Muscle of back (tissue), 11 donors: ENCODE results near the gene TMCC2. TPM values are rescaled to one million over a fixed set of nuclear protein-coding genes. Genes with fewer than 3 reads are reported as not detected.

ENCODE experiments used
- DNase-seq, 3 donors: peaks; one replicate each; pipeline versions ENCODE4 v3.0.0 to v3.0.0-alpha.2; 2013
- polyA plus RNA-seq, 10 donors: library from polyadenylated mRNA; unstranded; fragments of 120-200 nt; gene quantifications; one replicate each; pipeline ENCODE4 v1.2.1, GENCODE V29; 2013; ENCODE audit not compliant: insufficient read length in 10 of 10

The TMCC2 gene
- polyA plus RNA-seq, 10 donors = 7.7 to 19.9 (median 9.1) TPM

DNA sequence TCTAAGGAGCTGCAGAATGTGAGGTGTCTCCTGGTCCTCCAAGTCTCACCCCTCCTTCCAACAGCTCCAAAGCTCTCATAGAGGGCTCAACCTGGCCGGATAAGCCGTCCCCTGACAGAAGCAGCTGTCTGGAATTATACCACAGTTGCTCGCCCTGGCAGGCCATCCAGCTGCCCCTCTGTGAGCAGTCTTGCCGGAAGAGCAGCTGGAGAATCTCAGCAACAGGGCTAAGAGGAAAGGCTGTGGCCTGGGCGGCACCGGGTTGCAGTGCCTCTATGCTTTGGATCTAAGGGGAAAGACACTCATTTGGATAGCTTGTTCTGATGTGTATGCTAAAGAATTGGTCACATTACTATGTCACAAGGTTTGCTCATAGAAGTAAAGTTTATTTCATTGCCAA is 12.4 kb downstream of the TMCC2 start:
- DNase-seq = peak; percentile 57 to 74 (median 73)

- DNase-seq = no peak
Measured at GRCh38 chr1:205240569-205240968, 12.8 kb downstream of the TMCC2 start.

GRCh38 chr1:205241366-205242030 is 13.8 kb downstream of the TMCC2 start:
- no peak for DNase-seq

DNA sequence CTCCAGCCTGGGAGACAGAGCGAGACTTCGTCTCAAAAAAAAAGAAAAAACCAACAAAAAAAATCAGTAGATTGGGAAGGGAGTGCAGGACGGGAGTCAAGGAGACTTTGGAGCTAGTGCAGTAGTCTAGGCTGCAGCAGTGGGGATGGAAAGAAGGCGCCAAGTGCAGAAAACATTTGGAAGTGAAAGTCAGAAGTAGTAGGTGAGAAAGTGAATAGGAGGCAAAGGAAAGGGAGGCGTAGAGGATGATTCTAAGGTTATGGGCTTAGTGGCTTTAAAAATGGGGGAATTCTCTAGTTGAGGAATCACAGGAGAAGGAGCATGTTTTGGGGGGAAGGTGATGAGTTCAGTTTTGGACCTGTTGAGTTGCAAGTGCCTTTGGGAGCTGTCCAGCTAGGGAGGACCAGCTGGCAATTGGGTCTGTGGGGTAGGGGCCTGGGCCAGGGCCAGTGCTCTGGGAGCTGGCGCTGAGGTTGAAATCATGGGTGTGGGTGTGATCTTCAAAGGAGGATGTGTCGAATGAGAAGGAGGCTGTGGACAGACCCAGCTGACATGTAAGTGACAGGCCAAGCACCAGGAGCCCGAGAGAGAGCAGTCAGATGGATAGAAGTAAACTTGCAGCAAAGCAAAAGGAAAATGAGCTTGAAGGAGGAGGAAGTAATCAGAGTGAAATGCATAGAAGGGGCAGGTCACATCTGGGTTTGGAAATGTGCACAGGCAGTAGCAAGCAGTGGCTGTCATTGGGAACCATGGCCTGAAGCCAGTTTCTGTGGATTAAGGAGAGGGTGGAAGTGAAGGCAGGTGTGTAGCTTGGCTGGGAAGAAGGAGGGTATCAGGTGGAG is 15.8 kb downstream of the TMCC2 start:
- no peak for DNase-seq

- DNase-seq = no peak
Measured at GRCh38 chr1:205244384-205244783, 16.6 kb downstream of the TMCC2 start.

- DNase-seq = no peak
Measured at GRCh38 chr1:205245096-205245495, 17.4 kb downstream of the TMCC2 start.

DNA sequence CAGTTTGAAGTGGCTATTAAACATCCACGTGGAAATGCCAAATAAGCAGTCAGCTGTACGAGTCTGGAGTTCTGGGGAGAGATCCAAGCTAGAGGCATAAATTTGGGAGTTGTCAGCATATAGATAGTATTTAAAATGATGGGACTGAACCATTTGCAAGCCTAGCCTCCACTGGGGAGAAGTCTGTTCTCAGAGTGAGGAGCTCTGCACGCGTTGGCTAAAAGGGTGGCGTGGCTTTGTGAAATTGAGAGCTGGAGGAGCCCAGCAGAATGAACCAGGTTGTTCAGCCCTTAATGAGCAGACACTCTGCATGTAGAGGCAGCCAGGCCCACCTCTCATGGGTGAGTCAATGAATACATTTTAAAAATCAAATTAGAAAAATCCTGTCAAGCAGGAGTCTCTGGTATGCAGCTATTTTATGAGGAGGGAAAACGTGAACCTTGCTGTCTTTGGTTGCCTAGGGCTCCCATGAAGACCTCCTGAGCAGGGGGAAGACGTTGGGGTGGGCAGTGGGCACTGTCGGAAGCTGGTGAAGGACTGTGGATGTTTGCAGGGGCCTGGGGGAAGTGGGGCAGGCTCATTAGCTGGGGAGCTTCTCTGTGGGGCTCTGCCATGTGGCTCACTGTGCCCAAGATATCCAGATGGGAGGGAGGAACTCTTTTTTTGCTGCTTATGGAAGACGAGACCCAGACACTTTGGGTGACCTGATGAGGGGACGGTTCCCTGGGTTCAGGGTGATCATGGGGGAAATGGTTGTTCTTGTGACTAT is 18.8 kb downstream of the TMCC2 start:
- no peak for DNase-seq

- peak in 2 of 3 donors; percentile 36 to 70 for DNase-seq
Measured at GRCh38 chr1:205247130-205247921, 19.6 kb downstream of the TMCC2 start.

DNA sequence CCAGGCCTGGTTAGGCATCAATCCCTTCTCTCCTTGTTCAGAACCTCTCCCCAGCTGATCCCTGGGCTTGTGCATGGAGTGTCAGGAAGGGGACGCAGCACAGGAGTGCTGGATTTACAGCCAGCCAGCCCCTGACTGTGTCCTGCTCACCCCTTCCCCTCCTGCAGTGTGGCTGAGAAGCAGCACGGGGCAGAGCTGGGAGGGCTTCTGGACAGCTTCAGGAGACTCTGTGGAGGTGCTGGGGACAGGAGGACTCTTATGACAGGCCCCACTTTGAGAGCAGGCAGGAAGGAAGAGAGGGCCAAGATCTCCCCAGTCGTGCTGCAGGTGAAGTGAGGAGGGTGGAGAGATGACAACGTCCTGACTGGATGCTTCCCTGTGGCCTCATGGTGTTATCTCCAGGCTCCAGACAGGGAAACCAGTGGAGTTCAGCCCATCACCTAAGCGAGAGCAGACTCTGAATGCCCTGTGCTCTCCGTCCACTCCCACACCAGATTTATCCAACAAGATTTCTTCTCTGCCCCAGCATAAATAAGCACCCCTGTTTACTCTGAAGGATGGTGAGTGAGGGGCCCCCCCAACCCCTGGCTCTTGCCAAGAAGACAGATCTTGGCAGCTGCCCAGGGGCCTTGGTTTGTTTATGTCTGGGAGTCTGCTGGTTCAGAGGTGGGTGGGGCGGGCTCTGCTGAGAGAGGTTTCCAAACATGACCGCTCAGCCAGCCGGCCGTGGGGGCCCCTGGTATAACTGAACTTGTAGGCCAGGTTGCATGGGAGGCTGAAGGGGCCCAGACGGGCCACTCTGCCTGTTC is 21.3 kb downstream of the TMCC2 start:
- DNase-seq = peak in 1 of 3 donors; percentile 60

DNA sequence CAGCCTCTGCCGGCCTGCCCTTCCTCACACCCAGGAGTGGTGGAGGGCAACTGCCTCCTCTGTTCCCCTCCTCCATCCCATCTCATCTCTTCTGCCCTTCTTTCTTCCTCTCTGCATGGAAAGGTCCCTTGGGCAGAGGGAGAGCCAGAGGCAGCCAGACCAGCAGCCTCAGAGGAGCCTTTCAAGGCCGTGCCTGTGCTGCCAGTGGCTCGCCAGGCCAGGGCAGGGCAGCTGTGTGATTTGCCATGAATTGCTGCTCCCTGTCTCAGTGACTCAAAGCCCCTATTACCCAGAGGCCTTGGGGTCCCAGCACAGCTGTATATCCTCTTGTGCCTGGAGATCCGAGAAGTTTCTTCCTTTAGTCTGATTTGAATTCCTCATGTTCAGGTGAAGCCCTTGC is 21.9 kb downstream of the TMCC2 start:
- no peak for DNase-seq

DNA sequence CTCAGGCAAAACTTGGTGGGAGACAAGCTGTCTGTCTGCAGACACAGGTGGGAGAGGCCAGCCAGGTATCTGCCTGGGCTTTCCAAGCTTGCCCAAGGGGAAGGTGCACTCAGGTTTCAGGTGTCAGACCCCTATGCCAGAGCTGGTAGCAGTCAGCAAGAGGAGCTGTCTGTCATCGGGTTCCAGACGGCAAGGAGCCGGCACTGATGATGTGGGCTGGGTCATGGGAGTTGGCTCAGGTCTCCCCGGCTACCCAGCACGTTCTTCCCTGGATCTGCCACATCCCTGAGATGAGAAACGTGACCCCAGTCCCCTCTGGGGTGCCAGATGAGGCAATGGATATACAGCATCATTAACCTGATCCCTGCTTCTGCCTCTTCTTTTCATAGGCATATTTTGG is 23.0 kb downstream of the TMCC2 start:
- DNase-seq = no peak

DNA sequence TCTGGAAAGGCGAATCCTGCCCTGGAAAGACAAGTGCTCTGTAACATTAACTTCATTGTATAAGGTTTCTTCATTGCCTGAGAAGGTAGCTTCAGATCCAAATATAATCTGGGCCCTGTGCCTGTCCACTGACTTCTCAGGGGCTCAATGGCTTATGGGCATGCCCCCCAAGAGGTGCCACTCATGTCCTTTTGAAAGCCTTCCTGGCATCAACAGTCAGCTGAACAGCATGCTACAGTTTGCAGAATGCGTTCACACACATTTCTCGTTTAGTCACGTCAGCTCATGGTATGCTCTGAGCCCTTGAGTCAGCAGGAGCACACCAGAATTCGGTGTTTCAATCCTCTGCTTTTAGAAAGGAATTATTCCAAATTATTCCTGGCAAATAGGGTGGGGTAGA is 23.8 kb downstream of the TMCC2 start:
- no peak for DNase-seq

GRCh38 chr1:205255941-205256780 is 28.4 kb downstream of the TMCC2 start:
- peak; percentile 84 to 93 (median 92) for DNase-seq

DNA sequence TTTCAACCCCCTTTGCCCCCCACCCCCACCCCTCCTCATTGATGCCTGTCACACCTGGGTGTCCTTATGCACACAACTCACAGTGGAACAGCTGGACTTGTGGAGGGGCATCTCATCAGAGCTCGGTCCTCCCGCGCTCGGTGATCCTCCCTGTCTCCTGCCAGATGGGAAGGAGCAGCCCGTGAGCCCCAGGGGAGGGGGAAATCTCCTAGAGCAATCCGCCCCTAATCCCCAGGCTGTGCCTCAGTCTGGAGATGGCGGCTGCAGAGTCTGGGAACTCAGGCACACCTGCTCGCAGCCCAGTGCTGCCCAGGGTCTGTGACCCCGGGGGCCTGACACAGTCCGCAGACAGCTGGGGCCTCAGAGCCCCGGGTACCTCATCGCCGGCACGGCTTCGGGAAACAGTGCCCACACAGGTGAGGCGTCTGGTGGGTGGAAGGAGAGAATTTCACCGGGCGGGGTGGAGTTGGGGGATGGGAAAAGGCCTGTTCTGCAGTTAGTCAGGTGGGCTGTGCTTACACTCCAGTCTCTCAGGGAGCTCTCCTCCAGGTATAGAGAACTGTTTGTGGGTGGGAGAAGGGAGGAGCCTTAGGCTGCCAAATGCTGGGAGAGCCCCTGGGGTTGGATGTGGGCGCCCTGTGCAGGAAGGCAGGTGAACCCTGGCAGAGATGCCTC is 29.3 kb downstream of the TMCC2 start:
- DNase-seq = no peak

GRCh38 chr1:205257735-205258134 is 30.0 kb downstream of the TMCC2 start:
- DNase-seq = no peak

GRCh38 chr1:205258261-205258691 is 30.5 kb downstream of the TMCC2 start:
- no peak for DNase-seq

GRCh38 chr1:205258719-205259118 is 31.0 kb downstream of the TMCC2 start:
- DNase-seq = no peak

DNA sequence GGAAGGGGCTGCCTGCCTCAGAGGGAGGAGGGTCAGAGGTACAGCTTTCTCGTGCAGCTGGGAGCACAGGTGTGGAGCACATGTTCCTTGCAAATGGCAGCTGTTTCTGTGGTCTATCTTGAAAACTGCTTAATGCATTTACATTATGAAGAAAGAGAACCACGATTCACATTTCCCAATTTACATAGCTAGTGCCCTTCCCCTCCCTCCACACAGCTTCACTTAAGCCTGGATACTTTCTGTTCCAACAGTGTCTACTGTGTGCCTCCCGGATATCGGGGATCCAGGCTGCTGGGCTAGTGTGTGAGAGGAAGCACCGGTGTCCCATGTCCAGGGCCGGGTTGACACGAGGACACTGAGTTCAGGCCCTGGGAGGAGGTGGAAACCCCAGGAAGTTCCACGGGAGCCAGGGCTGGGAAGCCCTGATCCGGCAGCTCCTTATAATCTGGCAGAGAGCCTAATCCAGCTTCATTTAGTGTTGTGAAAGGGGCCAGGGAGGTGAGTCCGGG is 31.6 kb downstream of the TMCC2 start:
- DNase-seq = no peak

DNA sequence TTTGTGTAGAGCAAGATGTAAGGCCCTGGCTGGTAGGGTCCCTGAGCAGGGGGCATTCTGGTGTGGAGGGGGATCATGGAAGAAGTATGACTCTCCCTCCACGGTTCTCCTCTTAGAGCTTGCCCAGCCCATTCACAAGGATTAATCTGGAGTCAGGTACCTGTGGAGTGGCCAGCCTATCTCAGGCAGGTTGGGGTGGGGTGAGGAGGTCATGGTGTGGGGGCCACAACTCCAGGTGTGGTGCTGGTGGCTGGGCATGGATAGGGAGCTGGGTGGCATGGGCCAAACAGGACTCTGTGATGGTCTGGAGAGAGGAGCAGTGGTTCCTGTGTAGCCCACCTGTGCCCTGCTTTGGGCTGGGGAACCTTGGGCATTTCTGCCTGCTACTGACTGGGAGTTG is 32.3 kb downstream of the TMCC2 start:
- no peak for DNase-seq
